Testis (tissue), 3 donors: ENCODE measurements around the gene EHMT1. TPM values are rescaled to one million over a fixed set of nuclear protein-coding genes. Genes with fewer than 3 reads are reported as not detected.

Experiments used
- DNase-seq: peaks from one replicate; pipeline ENCODE4 v3.0.0-alpha.2; 2019
- H3K27ac ChIP-seq, 2 donors: fragments of 200-600 bp; sonication (generic); one replicate each; pipeline ENCODE4 v1.5.1; 2019
- H3K27me3 ChIP-seq: fragments of 200-600 bp; sonication (generic); one replicate; pipeline ENCODE4 v1.5.1; 2019
- H3K36me3 ChIP-seq: fragments of 200-600 bp; sonication (generic); one replicate; pipeline ENCODE4 v1.5.1; 2017; ENCODE audit warnings: low read depth; ENCODE audit errors: missing control alignments
- H3K4me1 ChIP-seq: fragments of 200-600 bp; sonication (generic); one replicate; pipeline ENCODE4 v1.5.1; 2019
- H3K4me3 ChIP-seq, 2 donors: fragments of 200-600 bp; sonication (generic); one replicate each; pipeline ENCODE4 v1.5.1; 2017 to 2019
- H3K9me3 ChIP-seq: fragments of 200-600 bp; sonication (generic); one replicate; pipeline ENCODE4 v1.5.1; 2017
- CTCF ChIP-seq, 3 experiments: fragments of 450-650 bp in 2 of 3; fragments of 200-600 bp in 1 of 3; sonication (generic) in 1 of 3; IDR thresholded peaks; one replicate each; pipeline ENCODE4 v1.5.1; 2016 to 2019; ENCODE audit warnings: antibody characterized with exemption in 3 of 3, mild to moderate bottlenecking in 2 of 3, moderate library complexity in 1 of 3
- POLR2A ChIP-seq: fragments of 450-650 bp; IDR thresholded peaks from one replicate; pipeline ENCODE4 v1.6.1; 2017; ENCODE audit warnings: antibody characterized with exemption, mild to moderate bottlenecking, moderate library complexity
- WGBS, 2 donors: methylation state at CpG; one replicate each; pipeline ENCODE4 v1.1.5; 2018; 5-methylcytosine and 5-hydroxymethylcytosine counted together
- intact Hi-C: fragments of 100-400 bp; cut with DNase I; formaldehyde crosslinking; loops from one replicate; pipeline ENCODE4 v1.15.1; 2023; ENCODE audit warnings: low total_unique reads
- polyA plus RNA-seq: library from polyadenylated mRNA; stranded (reverse); fragments of 350-450 nt; fragmentation: Illumina TruSeq; extraction: RNeasy Lipid Tissue Mini Kit (QIAGEN cat#74804); gene quantifications from one replicate; pipeline ENCODE4 v1.2.3, GENCODE V29; 2014; ENCODE audit warnings: low read depth, low replicate concordance; ENCODE audit not compliant: insufficient read depth
- total RNA-seq, 2 donors: library from RNA; depleted of rRNA; stranded (reverse); fragments of >200 nt; gene quantifications; one replicate each; pipeline ENCODE4 v1.2.3, GENCODE V29; 2016

EHMT1 gene
- total and polyA plus RNA-seq, 3 donors from 2014 or later = 116 to 207 (median 193) TPM

GRCh38 chr9:137646341-137646740 lies 27.5 kb downstream of the EHMT1 start:
- DNase-seq = no peak
- no peaks in the 10 kb centered on the region for H3K27me3 ChIP-seq
- no peaks in the 10 kb centered on the region for H3K36me3 ChIP-seq
- peak overlapping the region in 1 of 2 donors; percentile 21 for H3K27ac ChIP-seq
- H3K4me3 ChIP-seq = no peak overlapping the region
- intact Hi-C loops = no loop called here
- WGBS, 2 donors = 75 to 87% methylated on average over 13 of the region's 13 CpGs
- no peaks in the 10 kb centered on the region for H3K9me3 ChIP-seq
- H3K4me1 ChIP-seq = peaks cover 11% of the 10 kb centered on the region
- TF ChIP-seq POLR2A (no peak), CTCF (IDR thresholded peaks at IDR 0.05) (no peak)

- DNase-seq = no peak
- WGBS, 2 donors = 80 to 86% methylated on average over 15 of the region's 15 CpGs
- intact Hi-C loops = no loop called here
Observed at GRCh38 chr9:137647096-137647714, 28.4 kb downstream of the EHMT1 start.

GRCh38 chr9:137648396-137648795 lies 29.6 kb downstream of the EHMT1 start:
- H3K27me3 ChIP-seq = no peaks in the 10 kb centered on the region
- intact Hi-C loops = no loop called here
- peaks cover 4% of the 10 kb centered on the region for H3K4me1 ChIP-seq
- no peak overlapping the region for H3K4me3 ChIP-seq
- H3K27ac ChIP-seq = no peak overlapping the region
- TF ChIP-seq CTCF (IDR thresholded peaks at IDR 0.05) = no peak
- no peak for TF ChIP-seq POLR2A
- H3K9me3 ChIP-seq = no peaks in the 10 kb centered on the region
- no peak for DNase-seq
- 53 to 75% methylated on average over 2 of the region's 2 CpGs for WGBS, 2 donors
- H3K36me3 ChIP-seq = no peaks in the 10 kb centered on the region

More at GRCh38 chr9:137647096-137647714, 28.4 kb downstream of the EHMT1 start:
- Histone ChIP-seq H3K4me1 (peaks cover 4% of the 10 kb centered on the region), H3K36me3 (no peaks in the 10 kb centered on the region), H3K9me3 (no peaks in the 10 kb centered on the region), H3K4me3 (no peak overlapping the region), H3K27me3 (no peaks in the 10 kb centered on the region), H3K27ac (no peak overlapping the region)
- TF ChIP-seq POLR2A = no peak
- TF ChIP-seq CTCF (IDR thresholded peaks at IDR 0.05) = no peak

- Histone ChIP-seq H3K4me1 (peaks cover 4% of the 10 kb centered on the region), H3K36me3 (no peaks in the 10 kb centered on the region), H3K9me3 (no peaks in the 10 kb centered on the region), H3K27ac (no peak overlapping the region), H3K27me3 (no peaks in the 10 kb centered on the region), H3K4me3 (no peak overlapping the region)
- intact Hi-C loops = no loop called here
- DNase-seq = no peak
- WGBS, 2 donors = 74 to 80% methylated on average over 9 of the region's 9 CpGs
- no peak for TF ChIP-seq CTCF (IDR thresholded peaks at IDR 0.05)
- no peak for TF ChIP-seq POLR2A
Observed at GRCh38 chr9:137649553-137649952, 30.7 kb downstream of the EHMT1 start.

- H3K27me3 ChIP-seq = no peaks in the 10 kb centered on the region
- H3K4me3 ChIP-seq = no peak overlapping the region
- intact Hi-C loops = no loop called here
- H3K36me3 ChIP-seq = no peaks in the 10 kb centered on the region
- DNase-seq = no peak
- TF ChIP-seq CTCF (IDR thresholded peaks at IDR 0.05) (no peak), POLR2A (no peak)
- no peak overlapping the region for H3K27ac ChIP-seq
- WGBS, 2 donors = 93 to 95% methylated on average over 2 of the region's 2 CpGs
- no peaks in the 10 kb centered on the region for H3K4me1 ChIP-seq
- no peaks in the 10 kb centered on the region for H3K9me3 ChIP-seq
Observed at GRCh38 chr9:137650259-137650658, 31.5 kb downstream of the EHMT1 start.
